ENCODE results near the gene UPK3BL2.
"Not testable (repeated sequence)": the region's sequence is repeated elsewhere in the genome, so short reads cannot be mapped to it uniquely, and the experiment has no call there.

DNA sequence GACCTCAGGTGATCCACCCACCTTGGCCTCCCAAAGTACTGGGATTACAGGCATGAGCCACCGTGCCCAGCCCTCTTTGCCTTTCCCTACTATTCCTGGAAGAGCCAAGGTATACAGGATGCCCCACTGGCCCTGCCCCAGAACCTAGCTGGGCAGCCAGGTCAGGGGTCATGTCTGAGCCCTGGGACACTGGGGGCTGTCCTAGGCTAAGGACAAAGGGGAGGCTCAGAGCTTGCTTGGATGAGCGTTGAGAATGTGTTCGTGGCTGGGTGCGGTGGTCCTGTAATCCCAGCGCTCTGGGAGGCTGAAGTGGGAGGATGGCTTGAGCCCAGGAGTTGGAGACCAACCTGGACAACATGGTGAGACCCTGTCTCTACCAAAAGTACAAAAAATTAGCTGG, 35.0 kb upstream of the UPK3BL2 start:
- not testable (repeated sequence) for TF ChIP-seq CTCF (conservative IDR thresholded peaks at IDR 0.05 in 1 of 2, IDR thresholded peaks at IDR 0.05 in 1 of 2; ENCODE audit: low read depth in 1 of 2, low read length in 2 of 2); EZH2 (IDR thresholded peaks at IDR 0.05; ENCODE audit: low read length, missing control alignments)

Measured in fibroblast of lung (primary cell).